Stimulated activated CD4-positive, alpha-beta T cell treated with anti-CD3 and anti-CD28 coated beads, TNF-alpha, amount 100 ng/mL, for 24 hours (primary cell): ENCODE measurements around the gene DDAH1.
"Not testable (repeated sequence)": the region's sequence is repeated elsewhere in the genome, so short reads cannot be mapped to it uniquely, and the experiment has no call there.

ENCODE experiments used
- DNase-seq, 3 experiments: peaks; one replicate each; pipeline ENCODE4 v3.0.0-alpha.2; 2020; ENCODE audit warnings: low read depth in 3 of 3

Gene DDAH1

DNA sequence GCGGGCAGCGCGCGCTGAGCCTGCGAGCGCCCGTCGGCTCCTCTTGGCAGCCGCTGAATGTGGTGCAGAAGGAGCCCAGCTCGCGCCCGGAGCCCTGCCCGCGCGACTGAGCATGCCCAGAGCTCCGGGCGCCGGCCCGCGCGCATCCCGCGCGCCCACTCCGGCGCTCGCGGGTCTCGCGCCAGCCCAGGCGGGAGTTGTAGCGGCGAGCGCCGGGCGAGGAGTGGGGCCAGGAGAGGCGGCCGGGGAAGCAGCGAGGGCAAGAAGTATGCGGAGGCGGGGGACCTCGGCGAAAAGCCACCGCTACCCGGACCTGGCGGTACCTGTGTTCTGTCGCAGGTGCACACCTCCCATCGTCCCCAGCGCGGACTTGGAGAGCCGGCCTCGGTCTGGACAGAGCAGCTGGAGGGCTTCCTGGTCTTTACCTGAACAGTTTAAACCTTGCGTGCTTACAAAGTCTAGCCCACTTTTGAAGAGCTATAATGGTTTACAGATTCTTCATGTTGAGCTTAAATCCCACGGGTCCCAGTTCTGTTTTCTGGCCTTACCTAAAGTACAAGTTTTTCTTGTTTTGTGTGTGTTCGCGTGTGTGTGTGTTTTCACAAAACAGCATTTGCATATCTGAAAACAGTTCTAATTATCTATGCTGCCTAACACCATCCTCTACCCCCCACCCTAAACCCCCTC lies at the start of gene DDAH1:
Gene DDAH1 (minus strand): TSS at position 61 of the 687 bp plus-strand sequence. CDS start 114 bp downstream, outside the sequence.
- no peak for DNase-seq

DNA sequence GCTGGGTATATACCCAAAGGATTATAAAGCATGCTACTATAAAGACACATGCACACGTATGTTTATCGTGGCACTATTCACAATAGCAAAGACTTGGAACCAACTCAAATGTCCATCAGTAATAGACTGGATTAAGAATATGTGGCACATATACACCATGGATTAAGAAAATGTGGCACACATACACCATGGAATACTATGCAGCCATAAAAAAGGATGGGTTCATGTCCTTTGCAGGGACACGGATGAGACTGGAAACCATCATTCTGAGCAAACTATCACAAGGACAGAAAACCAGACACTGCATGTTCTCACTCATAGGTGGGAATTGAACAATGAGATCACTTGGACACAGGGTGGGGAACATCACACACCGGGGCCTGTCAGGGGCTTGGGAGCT lies 49.0 kb upstream of the DDAH1 start:
- not testable (repeated sequence) for DNase-seq

DNA sequence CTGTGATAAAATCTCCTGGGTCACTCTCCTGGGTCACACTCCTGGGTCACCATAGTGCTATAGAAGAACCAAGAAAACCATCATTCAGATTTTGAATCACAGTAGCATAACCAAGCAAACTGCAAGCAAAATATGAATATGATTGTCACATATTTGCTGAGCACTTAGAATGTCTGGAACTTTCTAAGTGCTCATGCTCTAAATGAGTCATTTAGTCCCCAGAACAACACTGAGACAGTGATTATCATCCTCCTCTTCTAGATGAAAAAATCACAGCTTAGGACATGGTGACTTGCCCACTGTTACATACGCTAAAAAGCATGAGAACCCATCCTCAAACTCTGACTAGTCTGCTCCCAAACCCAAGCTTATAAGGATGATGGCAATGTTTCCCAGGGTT lies 39.5 kb upstream of the DDAH1 start:
- no peak for DNase-seq

DNA sequence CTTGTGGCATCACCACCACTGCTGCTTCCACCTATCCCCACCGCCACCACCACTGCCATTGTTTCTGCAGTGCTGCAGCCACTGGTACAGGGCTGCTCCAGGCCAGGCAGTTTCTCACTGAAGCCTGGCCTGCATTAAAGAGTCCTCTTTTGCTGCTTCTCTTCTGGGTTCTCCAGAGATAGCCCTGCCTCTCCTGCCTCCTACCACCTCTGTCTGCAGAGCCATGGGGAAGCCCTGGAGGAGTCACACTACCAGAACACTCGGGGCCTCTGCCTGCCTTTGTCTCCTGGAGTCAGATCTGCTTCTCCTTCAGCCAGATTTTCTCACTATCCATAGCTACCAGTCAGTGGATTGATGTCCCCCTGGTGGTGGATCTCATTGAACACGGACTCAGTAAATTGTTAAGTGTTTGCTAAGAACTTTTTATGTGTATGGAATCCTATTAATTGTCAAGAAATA lies 37.7 kb upstream of the DDAH1 start:
- DNase-seq = no peak

DNA sequence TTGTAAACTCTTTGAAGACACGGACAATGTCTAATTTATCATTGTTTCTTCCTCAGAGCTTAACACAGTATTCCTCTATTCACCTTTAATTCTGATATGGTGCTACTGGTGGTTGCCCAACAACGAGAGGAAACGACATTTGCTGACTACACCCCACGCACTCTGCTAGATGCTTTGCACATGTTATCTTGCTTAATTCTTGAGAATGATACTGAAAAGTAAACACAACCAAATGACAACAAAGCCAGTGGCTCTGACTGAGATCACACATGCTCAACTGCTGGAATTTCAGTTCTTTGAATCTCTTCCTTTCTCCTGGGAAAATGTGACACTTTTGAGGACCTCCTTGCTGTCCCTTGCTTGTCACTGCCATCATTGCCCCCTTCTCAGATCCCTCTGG lies 37.2 kb upstream of the DDAH1 start:
- DNase-seq = no peak

DNA sequence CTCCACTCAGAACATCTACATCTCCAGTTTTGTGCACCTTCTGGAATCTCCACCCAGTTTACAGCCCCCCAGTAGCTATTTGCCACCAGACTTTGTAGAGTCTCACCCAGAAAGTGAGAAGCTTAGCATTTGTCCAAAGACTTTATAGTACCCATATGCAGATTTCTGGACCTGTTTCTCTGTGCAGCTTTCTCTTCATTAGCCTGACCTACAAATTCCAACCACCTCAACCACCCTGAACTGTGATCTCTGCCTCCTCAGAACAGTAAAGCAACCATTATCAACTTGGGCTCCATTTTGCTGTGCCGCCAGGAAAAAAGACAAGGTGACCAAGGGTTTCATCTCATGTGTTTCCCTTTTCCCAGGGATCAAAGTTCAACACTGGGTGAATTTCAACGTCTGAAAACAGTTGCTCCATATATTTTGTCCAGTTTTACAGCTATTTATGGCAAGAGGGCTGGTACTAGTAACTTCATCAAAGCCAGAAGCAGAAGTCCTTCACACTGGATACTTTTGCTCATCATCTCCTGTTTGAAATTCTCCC lies 36.5 kb upstream of the DDAH1 start:
- no peak for DNase-seq

DNA sequence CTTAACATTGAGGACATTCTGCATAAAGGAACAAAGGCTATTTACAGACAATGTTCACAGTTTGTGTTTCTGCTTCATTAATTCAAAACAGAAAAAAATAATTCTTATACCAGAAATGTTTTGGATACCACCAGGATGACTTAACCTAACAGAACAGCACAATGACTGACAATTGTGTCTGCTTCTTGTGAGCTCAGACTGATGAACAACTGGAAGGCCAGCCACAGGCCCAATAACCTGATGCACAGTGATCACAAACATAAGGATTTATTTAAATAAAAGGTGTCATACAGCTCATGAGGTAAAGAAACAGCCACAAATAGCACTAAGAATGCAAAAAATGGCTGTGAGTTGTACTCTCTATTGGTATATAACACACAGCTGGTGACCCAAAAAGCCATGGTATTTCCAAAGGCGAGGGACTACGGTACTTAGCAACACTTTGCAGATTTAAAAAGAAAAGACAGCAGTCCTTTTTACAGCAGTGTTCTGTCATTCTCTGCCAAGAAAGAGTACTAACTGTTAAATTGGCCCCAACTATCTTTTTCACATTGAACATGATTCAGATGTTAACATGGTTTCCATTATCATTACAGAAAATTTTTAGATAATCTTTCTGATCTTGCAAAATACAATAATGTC lies 32.1 kb upstream of the DDAH1 start:
- DNase-seq = no peak

DNA sequence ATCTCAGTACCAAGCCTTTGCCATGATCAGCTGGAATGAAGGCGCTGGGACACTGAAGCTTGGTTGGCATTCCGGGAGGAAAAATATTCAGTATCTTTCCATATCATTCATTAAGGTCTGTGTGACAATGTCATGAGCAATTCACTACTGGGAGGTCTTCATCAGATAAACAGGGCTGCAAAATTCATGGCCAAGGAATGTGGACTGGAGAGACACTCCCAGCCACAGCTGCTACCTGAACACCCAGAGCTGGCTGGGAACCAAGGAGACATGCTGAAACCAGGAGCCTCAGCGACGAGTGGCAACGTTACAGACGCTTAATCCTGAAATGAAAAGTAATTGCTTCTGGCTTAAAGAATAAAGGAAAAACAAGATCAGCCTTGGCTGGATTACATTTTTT lies 30.6 kb upstream of the DDAH1 start:
- DNase-seq = no peak

DNA sequence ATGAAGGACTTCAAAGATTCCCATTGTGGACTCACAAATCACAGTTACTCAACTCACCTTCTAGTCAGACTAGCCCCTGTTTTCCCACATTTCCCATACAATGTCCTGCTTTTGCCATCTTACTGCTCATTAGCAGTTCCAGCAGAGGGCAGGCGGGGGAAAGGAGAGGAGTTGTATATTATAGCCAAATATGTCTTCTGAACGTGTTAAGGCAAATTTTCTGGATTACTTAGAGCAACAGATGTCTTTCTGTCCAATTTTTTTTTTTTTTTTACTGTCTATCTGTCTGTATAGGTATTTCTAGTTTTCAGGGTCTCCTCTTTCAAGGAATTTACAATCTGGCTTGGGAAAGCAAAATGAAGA lies 29.9 kb upstream of the DDAH1 start:
- no peak for DNase-seq

DNA sequence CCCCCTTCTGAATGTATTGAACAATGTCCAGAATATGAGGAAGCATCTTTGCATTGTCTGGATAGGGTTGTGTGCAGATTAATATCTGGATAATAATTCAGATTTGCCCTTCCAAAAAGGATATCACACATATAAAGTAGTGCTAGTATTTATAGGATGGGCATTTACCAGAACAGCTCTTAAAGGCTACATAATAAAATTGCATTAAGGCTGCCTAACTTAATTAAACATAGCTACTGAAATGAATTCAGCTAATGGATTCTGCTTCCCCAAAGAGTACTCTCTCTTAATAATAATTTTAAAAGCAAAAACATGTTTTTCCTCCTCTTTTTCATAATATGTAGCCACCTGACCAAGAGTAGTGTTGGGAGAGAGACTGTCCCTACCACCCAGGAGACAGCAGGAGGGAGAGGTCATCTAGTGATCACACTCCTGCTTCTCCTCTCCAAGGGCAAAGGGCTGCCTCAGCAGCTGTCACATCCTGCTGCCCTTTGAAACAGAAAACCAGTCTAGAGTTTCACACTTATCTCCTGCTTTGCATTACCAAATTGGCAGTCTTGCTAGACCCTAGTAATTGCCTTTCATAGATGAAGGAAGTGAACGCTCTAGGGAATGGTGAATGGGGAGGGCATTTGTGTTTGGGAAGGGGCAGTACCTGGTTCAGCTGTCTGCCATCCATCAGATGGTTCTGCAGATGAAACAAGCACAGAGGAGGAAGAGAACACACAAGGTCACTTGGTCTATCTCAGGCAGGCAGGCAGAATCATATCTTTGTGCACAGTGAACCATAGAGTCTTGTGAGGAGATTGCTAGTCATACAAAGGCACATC lies 29.3 kb upstream of the DDAH1 start:
- no peak for DNase-seq

DNA sequence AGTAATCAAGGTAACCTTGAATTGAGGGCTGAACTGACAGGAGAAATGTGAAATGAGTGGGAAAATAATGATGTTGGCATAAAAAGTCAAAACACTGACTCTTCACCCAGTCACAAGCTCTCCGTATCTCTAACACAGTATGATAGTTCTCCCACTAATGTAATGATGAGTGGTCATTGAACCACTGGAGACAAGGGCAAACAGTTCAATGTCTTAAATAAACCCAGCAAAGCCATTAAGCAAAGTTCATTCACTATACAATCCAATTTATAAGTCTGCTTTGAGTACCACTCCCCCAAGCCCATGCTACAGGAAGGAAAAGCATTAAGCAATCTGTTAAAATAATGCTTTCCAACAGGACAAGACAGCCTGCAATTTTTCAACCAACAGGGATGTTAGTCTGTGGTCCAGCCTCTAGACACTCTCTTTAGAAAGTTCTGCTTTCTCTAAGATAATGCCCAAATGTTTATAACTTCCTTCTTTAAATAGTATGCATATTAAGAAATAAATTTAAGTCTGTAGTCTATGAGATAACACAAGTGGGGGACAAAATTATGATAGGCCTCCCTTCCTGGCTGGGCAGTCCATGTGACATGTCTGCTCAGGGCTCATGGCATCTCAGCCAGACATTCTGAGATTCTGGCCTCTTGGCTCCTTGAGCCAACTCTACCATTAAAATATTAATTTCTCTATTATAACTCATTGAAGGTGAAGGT lies 25.5 kb upstream of the DDAH1 start:
- DNase-seq = no peak

DNA sequence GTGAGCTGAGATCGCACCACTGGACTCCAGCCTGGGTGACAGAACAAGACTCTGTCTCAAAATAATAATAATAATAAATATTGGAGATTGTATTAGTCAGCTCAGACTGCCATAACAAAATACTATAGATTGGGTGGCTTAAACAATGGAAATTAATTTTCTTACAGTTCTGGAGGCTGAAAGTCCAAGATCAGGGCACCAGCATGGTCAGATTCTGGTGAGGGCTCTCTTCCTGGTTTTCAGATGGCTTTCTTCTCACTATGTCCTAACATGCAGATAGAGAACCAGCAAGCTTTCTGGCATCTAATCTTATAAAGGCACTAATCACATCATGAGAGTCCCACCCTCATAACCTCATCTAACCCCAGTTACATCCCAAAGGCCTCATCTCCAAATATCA lies 23.2 kb upstream of the DDAH1 start:
- DNase-seq = no peak

DNA sequence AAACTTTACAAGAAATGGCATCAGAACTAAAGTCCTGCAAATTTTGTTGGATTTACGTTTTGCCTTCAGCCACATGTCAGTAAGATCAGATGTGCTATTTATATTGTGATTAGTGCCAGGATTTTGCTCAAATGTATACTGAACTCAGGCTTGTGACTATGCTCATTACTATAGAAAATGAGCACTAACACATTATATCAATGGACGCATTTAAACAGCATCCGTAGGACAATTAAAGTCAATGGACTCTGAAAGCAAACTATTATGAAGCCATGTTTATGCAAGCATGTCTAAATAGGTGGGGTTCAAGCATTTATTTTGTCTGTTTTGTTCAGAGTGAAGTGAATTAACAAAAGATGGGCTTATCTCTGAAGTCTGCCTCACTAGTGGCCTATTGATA lies 20.6 kb upstream of the DDAH1 start:
- no peak for DNase-seq

DNA sequence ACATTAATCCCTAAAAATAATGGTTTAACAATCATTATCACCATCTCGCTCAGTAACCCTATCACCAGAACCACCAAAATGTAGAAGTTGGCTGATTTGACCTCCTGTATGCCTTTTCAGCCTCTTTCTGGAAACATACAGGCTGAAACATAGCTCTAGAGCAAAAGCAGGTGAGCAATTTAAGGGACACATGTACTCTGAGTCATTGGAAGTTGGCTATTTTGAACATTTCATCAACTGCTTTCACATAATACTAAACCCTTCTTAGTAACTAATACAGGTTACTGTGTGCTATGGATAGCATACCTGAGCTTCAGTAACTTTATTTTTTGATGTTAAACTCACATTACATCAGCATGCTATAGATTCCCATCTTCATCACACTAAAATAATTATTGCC lies 19.8 kb upstream of the DDAH1 start:
- DNase-seq = no peak

DNA sequence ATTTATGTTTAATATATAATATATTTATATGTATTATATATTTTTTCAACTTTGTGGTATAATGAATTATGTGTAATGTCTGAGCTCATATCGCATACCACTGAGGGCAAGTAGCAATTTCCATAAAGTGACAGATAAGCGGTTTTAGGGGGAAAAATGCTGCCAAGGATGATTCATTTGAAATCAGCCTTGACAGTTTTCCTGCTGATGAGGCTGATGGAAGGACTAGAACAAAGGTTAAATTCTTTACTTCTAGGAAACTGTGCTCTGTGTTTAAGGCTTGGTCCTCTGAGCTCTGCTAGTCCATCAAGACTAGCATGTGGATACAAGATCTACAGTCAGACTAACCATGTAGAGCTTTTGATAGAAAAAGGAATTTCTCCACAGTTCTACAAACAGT lies 19.3 kb upstream of the DDAH1 start:
- no peak for DNase-seq

DNA sequence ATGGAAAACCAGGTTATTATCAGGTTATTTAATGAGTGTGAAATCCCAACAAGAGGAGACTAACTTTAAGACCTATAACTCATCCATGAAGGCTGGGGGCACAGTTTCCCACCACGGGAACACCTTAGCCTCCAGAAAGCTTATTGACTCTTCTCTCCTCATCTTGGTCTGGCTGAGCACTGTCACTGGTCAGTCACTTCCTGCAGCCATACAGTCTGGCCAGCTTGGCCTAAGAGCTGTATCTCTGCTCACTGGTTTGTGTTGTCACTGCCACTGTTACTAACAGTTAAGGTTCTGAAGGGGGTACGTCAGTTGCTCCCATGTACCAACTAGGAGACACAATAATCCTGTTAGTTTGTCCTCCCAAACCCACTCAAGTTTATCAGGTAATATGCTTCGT lies 16.7 kb upstream of the DDAH1 start:
- DNase-seq = no peak

DNA sequence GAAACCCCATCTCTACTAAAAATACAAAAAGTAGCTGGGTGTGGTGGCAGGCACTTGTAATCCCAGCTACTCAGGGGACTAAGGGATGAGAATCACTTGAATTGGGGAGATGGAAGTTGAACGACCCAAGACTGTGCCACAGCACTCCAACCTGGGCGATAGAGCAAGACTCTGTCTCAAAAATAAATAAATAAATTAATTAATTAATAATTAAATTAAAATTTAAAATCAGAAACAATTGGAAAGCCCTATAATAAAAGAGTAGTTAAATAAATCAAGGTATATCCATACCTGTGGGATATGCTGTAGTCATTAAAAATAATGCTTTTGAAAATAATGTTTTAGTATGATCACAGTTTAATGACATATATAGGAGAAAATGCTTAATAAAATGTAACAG lies 15.6 kb upstream of the DDAH1 start:
- no peak for DNase-seq

DNA sequence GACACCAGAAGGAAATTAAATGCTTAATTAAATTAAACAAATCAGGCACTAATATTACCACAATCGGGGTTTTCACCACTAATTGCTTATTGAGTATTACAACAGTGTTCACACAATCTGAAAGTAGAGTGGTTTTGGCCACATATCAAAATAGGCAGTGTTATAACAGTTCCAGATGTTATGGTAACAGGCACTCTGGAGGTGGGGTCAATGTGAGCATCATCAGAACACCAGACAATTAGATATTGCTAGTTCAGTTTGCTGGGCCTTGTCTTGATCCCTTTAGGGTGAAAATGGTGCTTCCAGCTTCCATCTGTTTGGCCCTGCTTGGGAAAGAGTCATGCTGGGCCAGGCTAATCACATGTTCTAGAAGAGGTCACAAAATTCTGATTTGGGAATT lies 14.5 kb upstream of the DDAH1 start:
- no peak for DNase-seq

DNA sequence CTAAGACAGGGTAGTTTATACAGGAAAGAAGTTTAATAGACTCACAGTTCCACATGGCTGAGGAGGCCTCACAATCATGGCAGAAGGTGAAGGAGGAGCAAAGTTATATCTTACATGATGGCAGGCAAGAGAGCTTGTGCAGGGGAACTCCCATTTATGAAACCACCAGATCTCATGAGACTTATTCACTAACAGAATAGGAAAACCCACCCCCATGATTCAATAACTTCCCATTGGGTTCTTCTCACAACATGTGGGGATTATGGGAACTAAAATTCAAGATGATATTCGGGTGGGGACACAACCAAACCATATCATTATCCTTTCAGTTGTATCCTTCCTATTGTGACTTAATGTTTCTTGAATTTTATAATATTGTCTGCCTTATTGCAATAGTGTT lies 13.4 kb upstream of the DDAH1 start:
- no peak for DNase-seq

DNA sequence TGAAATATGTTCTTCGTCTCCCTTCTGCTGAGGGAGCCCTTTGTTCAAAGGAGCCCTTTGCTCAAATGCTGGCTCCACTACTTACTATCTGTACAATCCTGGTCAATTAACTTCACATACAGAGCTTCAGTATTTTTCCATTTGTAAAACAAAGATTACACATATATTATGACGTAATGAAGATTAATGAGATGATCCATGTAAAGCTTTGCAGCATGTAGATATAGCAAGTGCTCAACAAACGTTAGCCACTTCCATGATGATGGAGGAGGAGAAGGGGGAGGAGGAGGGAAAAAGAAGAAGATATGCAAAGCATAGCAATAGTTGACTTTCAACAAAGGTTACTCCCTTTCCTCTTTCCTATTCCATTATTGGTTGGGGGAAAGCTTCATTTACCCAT lies 10.1 kb upstream of the DDAH1 start:
- no peak for DNase-seq

DNA sequence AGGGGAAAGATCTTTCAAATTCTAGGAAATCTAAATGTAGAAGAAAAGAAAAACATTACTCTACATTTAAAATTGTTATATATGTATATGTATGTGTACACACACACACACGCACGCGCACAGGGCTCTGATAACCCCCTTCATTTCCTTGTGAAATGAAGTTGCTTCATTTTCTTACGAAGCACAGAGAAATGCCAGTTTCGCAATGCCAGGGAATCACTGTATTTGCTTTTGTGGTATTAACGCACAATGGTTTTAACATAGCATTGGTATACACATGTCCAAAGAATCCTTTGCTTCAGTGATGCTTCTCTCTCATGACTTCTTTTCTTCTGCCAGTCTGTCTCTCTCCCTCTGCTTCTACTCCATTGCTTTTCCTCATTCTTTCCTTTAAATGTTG lies 8.4 kb upstream of the DDAH1 start:
- no peak for DNase-seq

DNA sequence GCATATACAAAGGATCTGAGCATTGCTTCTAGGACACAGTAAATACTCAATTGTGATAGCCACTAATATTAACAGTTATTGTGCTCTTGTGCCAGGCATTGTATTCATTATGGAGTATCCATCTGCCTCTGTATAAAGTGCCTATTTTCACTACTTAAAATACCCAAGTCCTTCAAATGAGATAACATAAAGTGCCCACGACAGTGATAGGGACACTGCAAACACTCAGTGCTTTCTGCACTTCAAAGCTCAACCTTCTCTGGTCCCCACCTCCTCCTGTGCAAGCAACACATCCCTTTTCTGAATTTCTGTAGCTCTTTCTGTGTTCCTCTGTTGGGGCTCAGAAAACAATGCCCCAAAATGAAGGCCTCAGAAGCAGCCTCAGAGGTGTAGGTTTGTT lies 6.6 kb upstream of the DDAH1 start:
- no peak for DNase-seq
